CD4-positive, alpha-beta memory T cell (primary cell): ENCODE measurements around the gene CRIP2. TPM values are rescaled to one million over a fixed set of nuclear protein-coding genes. Genes with fewer than 3 reads are reported as not detected.

Experiments used
- CTCF ChIA-PET: fragments of 350-600 bp; sonication (Branson Sonifier 250); formaldehyde crosslinking; loops from one replicate; lab custom pipeline; 2021; ENCODE audit warnings: inconsistent platforms; ENCODE audit not compliant: partially characterized antibody; lab: Charles Lee
- POLR2A ChIA-PET: fragments of 350-600 bp; sonication (Branson Sonifier 250); formaldehyde crosslinking; loops from one replicate; lab custom pipeline; 2021; ENCODE audit not compliant: partially characterized antibody; lab: Charles Lee
- DNase-seq, 5 donors: peaks; one replicate each; pipeline versions ENCODE4 v3.0.0 to v3.0.0-alpha.2; 2020 to 2022; ENCODE audit warnings: mixed read lengths in 1 of 5
- H3K27ac ChIP-seq: one replicate; pipeline ENCODE4 v1.7.0; 2013; ENCODE audit warnings: low read depth, low read length
- H3K27me3 ChIP-seq: 2 replicates; pipeline ENCODE4 v1.7.0; 2013; ENCODE audit warnings: mild to moderate bottlenecking, low read length, moderate library complexity; ENCODE audit not compliant: insufficient read depth
- H3K36me3 ChIP-seq: 2 replicates; pipeline ENCODE4 v1.7.0; 2013; ENCODE audit warnings: mild to moderate bottlenecking, low read length, moderate library complexity; ENCODE audit not compliant: insufficient read depth
- H3K4me1 ChIP-seq: 2 replicates; pipeline ENCODE4 v1.7.0; 2013; ENCODE audit warnings: mild to moderate bottlenecking, low read length, moderate library complexity; ENCODE audit not compliant: insufficient read depth
- H3K4me3 ChIP-seq, 2 donors: one replicate each; pipeline ENCODE4 v1.7.0; 2013; ENCODE audit warnings: low read length in 2 of 2, mild to moderate bottlenecking in 1 of 2
- H3K9me3 ChIP-seq, 2 donors: one replicate each; pipeline ENCODE4 v1.7.0; 2013; ENCODE audit warnings: low read length in 2 of 2, control low read depth in 1 of 2; ENCODE audit not compliant: control insufficient read depth in 1 of 2
- H3K27ac Mint-ChIP-seq, 7 donors: one replicate each; pipeline ENCODE4 v1.8.0; 2020 to 2021; ENCODE audit warnings: mixed read lengths in 7 of 7, mild to moderate bottlenecking in 6 of 7, inconsistent platforms in 3 of 7, moderate library complexity in 3 of 7
- H3K27me3 Mint-ChIP-seq, 2 donors: one replicate each; pipeline ENCODE4 v1.8.0; 2020 to 2021; ENCODE audit warnings: mixed read lengths in 2 of 2
- H3K36me3 Mint-ChIP-seq, 2 donors: one replicate each; pipeline ENCODE4 v1.8.0; 2020 to 2021; ENCODE audit warnings: mixed read lengths in 2 of 2, inconsistent platforms in 1 of 2, mild to moderate bottlenecking in 1 of 2
- H3K4me1 Mint-ChIP-seq, 4 donors: one replicate each; pipeline ENCODE4 v1.8.0; 2020 to 2021; ENCODE audit warnings: mixed read lengths in 4 of 4, mild to moderate bottlenecking in 1 of 4
- H3K4me3 Mint-ChIP-seq, 8 donors: one replicate each; pipeline ENCODE4 v1.8.0; 2020 to 2021; ENCODE audit warnings: mixed read lengths in 8 of 8, mild to moderate bottlenecking in 7 of 8, moderate library complexity in 6 of 8, inconsistent platforms in 3 of 8
- H3K9me3 Mint-ChIP-seq, 8 donors: one replicate each; pipeline ENCODE4 v1.8.0; 2020 to 2021; ENCODE audit warnings: mixed read lengths in 8 of 8, mild to moderate bottlenecking in 5 of 8, inconsistent platforms in 3 of 8, moderate library complexity in 1 of 8
- intact Hi-C: fragments of 100-400 bp; cut with micrococcal nuclease; formaldehyde crosslinking; loops from one replicate; pipeline ENCODE4 v1.15.1; 2023
- polyA plus RNA-seq, 2 donors: library from polyadenylated mRNA; unstranded; fragments of 300-500 nt; fragmentation: Illumina TruSeq; gene quantifications; one replicate each; pipeline ENCODE4 v1.2.3, GENCODE V29; 2021
- total RNA-seq, 2 experiments: library from RNA; stranded (reverse); gene quantifications; one replicate each; pipeline ENCODE4 v1.2.3, GENCODE V29; 2021

CRIP2 gene
- total and polyA plus RNA-seq, 4 experiments from 2014 or later = 12.1 to 256 (median 48.8) TPM

- Mint-ChIP-seq H3K27me3 (no peaks in the 10 kb centered on the region), H3K9me3 (peaks cover 0 to 2% (median 0%) of the 10 kb centered on the region in 8 donors), H3K4me1 (peaks cover 2 to 4% (median 3%) of the 10 kb centered on the region in 4 donors), H3K27ac (no peak overlapping the region), H3K4me3 (peak overlapping the region in 1 of 8 donors; percentile 26), H3K36me3 (peaks cover 7 to 8% of the 10 kb centered on the region in 2 donors)
- CTCF ChIA-PET = no interaction called here
- POLR2A ChIA-PET = no interaction called here
- no peaks in the 10 kb centered on the region for H3K4me1 ChIP-seq
- H3K36me3 ChIP-seq = peaks cover 5% of the 10 kb centered on the region
- no peak overlapping the region for H3K27ac ChIP-seq
- no peak overlapping the region for H3K4me3 ChIP-seq
- no peaks in the 10 kb centered on the region for H3K9me3 ChIP-seq
- no peak for DNase-seq
- no peaks in the 10 kb centered on the region for H3K27me3 ChIP-seq
- intact Hi-C loops = loop anchor here (10.0 kb wide), 1 partner anchor 68 kb away; no protein-coding TSS in a partner anchor
These were observed 31.8 kb upstream of the CRIP2 start for GRCh38 chr14:105442834-105443233.

- Histone ChIP-seq H3K36me3 (peaks cover 5% of the 10 kb centered on the region), H3K4me3 (no peak overlapping the region), H3K27me3 (no peaks in the 10 kb centered on the region), H3K4me1 (no peaks in the 10 kb centered on the region), H3K27ac (no peak overlapping the region), H3K9me3 (no peaks in the 10 kb centered on the region)
- DNase-seq = no peak
- Mint-ChIP-seq H3K4me1 (peaks cover 2 to 4% (median 3%) of the 10 kb centered on the region in 4 donors), H3K27ac (no peak overlapping the region), H3K4me3 (no peak overlapping the region), H3K36me3 (peaks cover 7 to 8% of the 10 kb centered on the region in 2 donors), H3K27me3 (no peaks in the 10 kb centered on the region), H3K9me3 (peaks cover 0 to 2% (median 0%) of the 10 kb centered on the region in 8 donors)
- ChIA-PET POLR2A (no interaction called here), CTCF (no interaction called here)
- intact Hi-C loops = loop anchor here (10.0 kb wide), 1 partner anchor 70 kb away; no protein-coding TSS in a partner anchor
These were observed 29.8 kb upstream of the CRIP2 start for GRCh38 chr14:105444859-105445258.

DNA sequence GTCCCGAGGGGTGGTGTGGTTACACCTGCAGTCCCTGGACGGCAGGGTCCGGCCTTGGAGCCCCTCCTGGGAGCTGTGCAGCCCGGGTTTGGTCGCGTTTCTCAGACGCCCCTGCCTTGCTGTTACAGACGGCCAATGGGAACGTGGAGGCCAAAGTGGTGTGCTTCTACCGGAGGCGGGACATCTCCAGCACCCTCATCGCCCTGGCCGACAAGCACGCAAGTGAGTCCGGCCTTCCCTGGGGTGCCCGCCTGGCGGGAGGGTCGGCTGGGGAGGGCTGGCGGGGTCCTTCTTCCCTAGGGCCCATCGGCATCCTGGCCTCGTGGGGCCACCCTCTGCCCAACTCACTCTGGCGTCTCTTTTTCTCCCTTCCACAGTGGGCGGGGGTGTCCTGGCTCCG lies 29.3 kb upstream of the CRIP2 start:
- no peak for DNase-seq
- no peaks in the 10 kb centered on the region for H3K27me3 Mint-ChIP-seq
- no peak overlapping the region for H3K4me3 Mint-ChIP-seq
- H3K27ac ChIP-seq = no peak overlapping the region
- H3K4me3 ChIP-seq = no peak overlapping the region
- no peaks in the 10 kb centered on the region for H3K27me3 ChIP-seq
- H3K36me3 ChIP-seq = peaks cover 5% of the 10 kb centered on the region
- H3K4me1 Mint-ChIP-seq = peaks cover 2 to 4% (median 3%) of the 10 kb centered on the region in 4 donors
- ChIA-PET POLR2A (no interaction called here), CTCF (no interaction called here)
- intact Hi-C loops = loop anchor here (10.0 kb wide), 1 partner anchor 70 kb away; no protein-coding TSS in a partner anchor
- peaks cover 7 to 8% of the 10 kb centered on the region in 2 donors for H3K36me3 Mint-ChIP-seq
- H3K27ac Mint-ChIP-seq = no peak overlapping the region
- no peaks in the 10 kb centered on the region for H3K4me1 ChIP-seq
- H3K9me3 ChIP-seq = no peaks in the 10 kb centered on the region
- peaks cover 0 to 2% (median 0%) of the 10 kb centered on the region in 8 donors for H3K9me3 Mint-ChIP-seq

GRCh38 chr14:105445901-105446845 lies 28.4 kb upstream of the CRIP2 start:
- POLR2A ChIA-PET = interaction anchor here (3.2 kb wide), 1 partner anchor 43 kb away, joined by 29 read pairs; no protein-coding TSS in a partner anchor
- Histone ChIP-seq H3K4me1 (no peaks in the 10 kb centered on the region), H3K36me3 (peaks cover 11% of the 10 kb centered on the region), H3K4me3 (no peak overlapping the region), H3K9me3 (no peaks in the 10 kb centered on the region), H3K27ac (no peak overlapping the region), H3K27me3 (no peaks in the 10 kb centered on the region)
- H3K9me3 Mint-ChIP-seq = peaks cover 0 to 2% (median 0%) of the 10 kb centered on the region in 8 donors
- no peaks in the 10 kb centered on the region for H3K27me3 Mint-ChIP-seq
- H3K36me3 Mint-ChIP-seq = peaks cover 7 to 8% of the 10 kb centered on the region in 2 donors
- CTCF ChIA-PET = interaction anchor here (2.4 to 3.1 kb wide), 3 partner anchors 35 to 75 kb away, joined by 9 to 20 read pairs (median 15); no protein-coding TSS in a partner anchor
- intact Hi-C loops = loop anchor here (10.0 kb wide), 1 partner anchor 71 kb away; no protein-coding TSS in a partner anchor
- no peak for DNase-seq
- peaks cover 2 to 4% (median 3%) of the 10 kb centered on the region in 4 donors for H3K4me1 Mint-ChIP-seq
- no peak overlapping the region for H3K4me3 Mint-ChIP-seq
- peak overlapping the region in 1 of 7 donors; percentile 65 for H3K27ac Mint-ChIP-seq

- CTCF ChIA-PET = interaction anchor here (1.5 to 3.1 kb wide), 4 partner anchors 9 to 76 kb away, joined by 3 to 20 read pairs (median 12); no protein-coding TSS in a partner anchor
- intact Hi-C loops = loop anchor here (10.0 kb wide), 1 partner anchor 72 kb away; no protein-coding TSS in a partner anchor
- no peak overlapping the region for H3K27ac ChIP-seq
- no peaks in the 10 kb centered on the region for H3K9me3 ChIP-seq
- no peaks in the 10 kb centered on the region for H3K4me1 ChIP-seq
- Mint-ChIP-seq H3K36me3 (peaks cover 5 to 6% of the 10 kb centered on the region in 2 donors), H3K27me3 (no peaks in the 10 kb centered on the region), H3K27ac (no peak overlapping the region), H3K4me3 (no peak overlapping the region), H3K4me1 (peaks cover 0 to under 1% (median under 1%) of the 10 kb centered on the region in 4 donors), H3K9me3 (peaks cover 0 to 2% (median 0%) of the 10 kb centered on the region in 8 donors)
- peaks cover 13% of the 10 kb centered on the region for H3K36me3 ChIP-seq
- DNase-seq = no peak
- no peak overlapping the region for H3K4me3 ChIP-seq
- H3K27me3 ChIP-seq = no peaks in the 10 kb centered on the region
- POLR2A ChIA-PET = interaction anchor here (3.2 kb wide), 1 partner anchor 42 kb away, joined by 29 read pairs; no protein-coding TSS in a partner anchor
These were observed 27.6 kb upstream of the CRIP2 start for GRCh38 chr14:105446971-105447370.

DNA sequence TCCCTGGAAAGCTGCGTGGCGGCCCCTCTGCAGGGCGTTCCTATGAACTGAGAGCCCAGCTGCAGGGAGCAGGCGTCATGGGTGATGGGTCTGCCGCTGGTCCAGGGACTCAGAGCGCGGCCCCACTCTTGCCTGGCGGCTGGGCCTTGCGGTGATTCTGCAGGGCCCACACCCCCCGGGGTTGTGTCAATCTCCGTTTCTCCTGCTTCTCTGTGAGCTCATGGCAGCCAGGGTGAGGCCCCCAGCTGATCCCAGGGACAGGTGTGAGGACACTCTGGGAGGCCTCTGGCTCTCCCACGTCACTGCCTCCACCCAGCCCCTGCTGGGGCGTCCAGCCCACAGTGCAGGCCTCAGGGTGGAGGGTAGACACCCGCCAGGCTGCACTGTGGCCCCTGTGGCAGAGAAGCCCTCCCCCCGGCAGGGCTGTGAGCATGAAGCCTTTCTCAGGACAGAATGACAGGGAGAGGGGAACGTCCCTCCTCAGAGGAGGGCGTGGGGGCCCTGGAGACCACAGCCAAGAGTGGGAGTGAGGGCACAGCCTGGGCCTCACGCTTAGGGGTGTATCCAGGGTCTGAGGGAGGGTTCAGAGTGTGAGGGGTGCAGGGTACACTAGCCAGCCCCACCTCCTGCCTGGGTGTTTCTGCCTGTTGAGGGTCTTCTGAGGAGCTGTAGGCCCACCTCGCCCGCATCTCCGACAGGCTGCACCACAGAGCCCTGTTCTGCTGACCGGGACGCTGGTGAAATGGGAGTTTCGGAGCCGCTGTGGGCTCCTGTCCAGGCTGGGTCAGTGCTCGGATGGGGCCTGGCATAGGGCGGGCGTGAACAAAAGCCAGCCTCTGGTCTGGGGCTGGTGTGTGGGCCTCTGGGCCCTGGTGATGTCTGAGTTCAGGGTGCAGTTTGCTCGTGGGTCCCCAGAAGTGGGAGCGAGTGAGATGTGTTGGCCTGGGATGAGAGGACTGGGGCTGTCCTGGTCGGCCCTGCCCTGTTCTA lies 26.7 kb upstream of the CRIP2 start:
- Mint-ChIP-seq H3K27me3 (no peaks in the 10 kb centered on the region), H3K9me3 (peaks cover 0 to 2% (median 0%) of the 10 kb centered on the region in 8 donors), H3K27ac (peak overlapping the region in 4 of 7 donors; percentile 15 to 60 (median 32)), H3K36me3 (peaks cover 4 to 8% of the 10 kb centered on the region in 2 donors), H3K4me3 (no peak overlapping the region), H3K4me1 (no peaks in the 10 kb centered on the region)
- ChIA-PET CTCF (interaction anchor here (0.7 to 3.1 kb wide), 8 partner anchors 8 to 81 kb away, joined by 3 to 20 read pairs (median 4); partner anchors contain the start of gene CRIP1), POLR2A (interaction anchor here (0.9 to 3.2 kb wide), 6 partner anchors 24 to 77 kb away, joined by 3 to 29 read pairs (median 4); partner anchors contain the start of gene CRIP1)
- no peaks in the 10 kb centered on the region for H3K9me3 ChIP-seq
- intact Hi-C loops = loop anchor here (1.0 to 10.0 kb wide), 3 partner anchors 33 to 73 kb away; no protein-coding TSS in a partner anchor
- no peaks in the 10 kb centered on the region for H3K4me1 ChIP-seq
- H3K27ac ChIP-seq = no peak overlapping the region
- no peak overlapping the region for H3K4me3 ChIP-seq
- peaks cover 8% of the 10 kb centered on the region for H3K36me3 ChIP-seq
- DNase-seq = no peak
- no peaks in the 10 kb centered on the region for H3K27me3 ChIP-seq
